Activated CD4-positive, alpha-beta T cell treated with anti-CD3 and anti-CD28 coated beads, Interleukin-2, amount 10 ng/mL, durations not matched to agents 24 days and 14 days (primary cell): ENCODE results near the gene SCN4A. TPM values are rescaled to one million over a fixed set of nuclear protein-coding genes. Genes with fewer than 3 reads are reported as not detected.

ENCODE experiments used
- DNase-seq: peaks from one replicate; pipeline ENCODE4 v3.0.0; 2022
- H3K27ac Mint-ChIP-seq: one replicate; pipeline ENCODE4 v1.8.0; 2022; ENCODE audit warnings: mild to moderate bottlenecking, mixed read lengths
- H3K27me3 Mint-ChIP-seq: one replicate; pipeline ENCODE4 v1.8.0; 2022; ENCODE audit warnings: mixed read lengths
- H3K36me3 Mint-ChIP-seq: one replicate; pipeline ENCODE4 v1.8.0; 2022; ENCODE audit warnings: low read depth, mild to moderate bottlenecking, mixed read lengths
- H3K4me1 Mint-ChIP-seq: one replicate; pipeline ENCODE4 v1.8.0; 2021; ENCODE audit warnings: mixed read lengths
- H3K4me3 Mint-ChIP-seq: one replicate; pipeline ENCODE4 v1.8.0; 2022; ENCODE audit warnings: mild to moderate bottlenecking, moderate library complexity, mixed read lengths
- H3K9me3 Mint-ChIP-seq: one replicate; pipeline ENCODE4 v1.8.0; 2021; ENCODE audit warnings: mixed read lengths
- intact Hi-C: fragments of 100-400 bp; cut with micrococcal nuclease; formaldehyde crosslinking; loops from one replicate; pipeline ENCODE4 v1.15.1; 2023
- total RNA-seq: library from RNA; stranded (reverse); gene quantifications from 2 replicates; pipeline ENCODE4 v1.2.3, GENCODE V29; 2022

Gene SCN4A
- total RNA-seq, 1 donor from 2014 or later: 0.40 TPM

DNA sequence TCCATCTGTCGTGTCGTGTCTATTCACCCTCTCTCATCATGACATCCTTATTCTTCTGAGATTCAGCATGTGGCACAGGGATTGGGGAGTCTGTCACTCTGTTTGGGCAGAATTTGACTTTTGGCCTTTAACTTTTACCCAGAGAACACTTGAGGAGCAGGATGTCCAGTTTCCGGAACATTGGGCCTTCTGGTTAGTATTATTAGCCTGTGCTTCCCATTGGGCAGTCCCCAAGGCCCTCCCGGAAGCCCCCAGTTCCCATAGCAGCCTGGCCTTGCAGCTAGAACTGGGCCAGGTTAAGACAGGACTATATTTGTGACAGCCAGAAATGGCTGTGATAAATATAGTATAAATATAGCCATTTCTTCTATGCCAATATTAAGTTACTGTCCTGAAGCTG, 9.6 kb downstream of the SCN4A start:
- Mint-ChIP-seq H3K4me1 (peaks cover 12% of the 10 kb centered on the region), H3K27me3 (peaks cover 3% of the 10 kb centered on the region), H3K9me3 (no peaks in the 10 kb centered on the region), H3K27ac (no peak overlapping the region), H3K36me3 (no peaks in the 10 kb centered on the region), H3K4me3 (no peak overlapping the region)
- DNase-seq: no peak
- intact Hi-C loops: no loop called here

DNA sequence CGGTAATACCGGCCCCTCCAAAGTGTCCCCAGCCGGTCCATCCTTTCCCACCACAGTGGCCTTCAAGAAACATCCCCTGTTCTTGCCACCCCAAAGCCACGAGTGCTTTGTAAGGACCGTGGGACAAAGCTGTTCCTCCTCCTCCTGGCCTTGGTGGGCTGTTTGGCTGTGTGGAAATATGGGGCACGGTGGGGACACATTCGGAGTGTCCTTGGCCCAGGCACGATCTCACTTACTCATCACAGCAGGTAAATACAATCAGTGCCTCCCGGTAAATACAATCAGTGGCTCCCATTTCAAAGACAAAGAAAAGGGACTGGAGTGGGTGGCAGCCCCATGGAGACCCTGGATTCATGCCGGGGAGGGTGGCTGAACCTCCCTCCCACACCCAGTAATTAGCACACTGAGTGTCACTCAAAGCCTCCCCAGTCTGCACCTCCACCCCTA, 10.4 kb downstream of the SCN4A start:
- Mint-ChIP-seq H3K4me1 (peaks cover 11% of the 10 kb centered on the region), H3K36me3 (no peaks in the 10 kb centered on the region), H3K4me3 (no peak overlapping the region), H3K27ac (no peak overlapping the region), H3K9me3 (no peaks in the 10 kb centered on the region), H3K27me3 (peaks cover 3% of the 10 kb centered on the region)
- intact Hi-C loops: no loop called here
- no peak for DNase-seq

DNA sequence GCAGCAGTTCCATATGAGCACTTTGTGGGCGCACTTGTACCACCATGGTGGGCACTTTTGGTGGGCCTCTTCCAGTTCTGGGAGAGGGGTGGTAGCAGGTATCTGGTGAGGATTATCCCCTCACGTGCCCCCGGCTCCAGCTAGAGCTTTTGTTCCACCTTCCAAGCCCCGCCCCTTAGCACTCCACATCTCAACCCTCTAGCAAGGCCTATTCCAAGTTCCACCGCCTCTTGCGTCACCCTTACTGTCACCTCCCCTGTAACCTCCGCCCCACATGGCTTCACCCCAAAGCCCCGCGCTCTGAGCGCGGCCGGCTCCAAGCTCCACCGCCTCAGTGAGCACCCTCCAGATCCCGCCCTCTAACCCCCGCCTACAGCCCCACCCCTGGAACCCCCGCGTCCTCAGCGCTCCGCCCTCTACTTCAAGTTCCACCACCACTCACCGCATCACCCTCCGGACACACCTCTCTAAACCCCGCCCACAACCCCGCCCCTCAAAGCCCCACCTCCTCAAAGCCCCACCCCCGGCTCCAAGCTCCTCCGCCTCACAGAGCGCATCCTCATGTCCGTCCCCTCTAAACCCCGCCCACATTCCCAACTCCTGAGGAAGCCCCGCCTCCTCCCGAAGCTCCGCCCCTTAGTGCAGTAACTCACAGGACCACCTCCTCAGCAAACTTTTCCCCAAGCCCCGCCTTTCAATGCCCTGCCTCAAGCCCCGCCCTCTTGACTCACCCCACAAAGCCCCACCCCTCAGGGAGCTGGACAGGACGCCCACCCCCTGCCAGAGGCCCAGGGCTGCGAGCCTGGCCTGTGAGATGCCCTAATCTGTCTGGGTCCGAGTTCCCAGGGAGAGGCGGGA, 11.1 kb downstream of the SCN4A start:
- DNase-seq: peak; percentile 80
- Mint-ChIP-seq H3K27ac (peak overlapping the region; percentile 37), H3K27me3 (peaks cover 3% of the 10 kb centered on the region), H3K36me3 (no peaks in the 10 kb centered on the region), H3K9me3 (no peaks in the 10 kb centered on the region), H3K4me3 (peak overlapping the region; percentile 74), H3K4me1 (peaks cover 5% of the 10 kb centered on the region)
- intact Hi-C loops: loop anchor here (2.0 kb wide), 1 partner anchor 15 kb away; no protein-coding TSS in a partner anchor

DNA sequence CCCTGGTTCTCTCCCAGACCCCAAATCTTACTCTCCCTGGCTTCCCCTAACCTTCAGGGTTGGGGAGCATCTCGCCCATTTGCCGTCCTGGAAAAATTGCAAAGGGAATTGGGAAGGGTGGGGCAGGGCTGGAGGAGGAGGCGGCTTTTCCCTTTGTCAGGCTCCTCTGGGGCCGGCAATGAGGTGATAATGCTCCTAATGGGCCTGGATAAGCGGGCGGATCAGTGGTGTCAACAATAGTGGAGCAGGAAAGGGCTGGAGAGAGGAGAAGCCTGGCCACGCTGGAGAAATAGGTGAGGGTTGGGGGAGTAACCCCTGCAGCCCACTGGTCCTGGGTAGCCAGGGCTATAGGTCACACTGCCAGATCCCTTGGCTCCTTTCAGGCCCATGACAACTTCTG, 12.3 kb downstream of the SCN4A start:
- Mint-ChIP-seq H3K4me1 (peaks cover 5% of the 10 kb centered on the region), H3K27ac (peak overlapping the region; percentile 45), H3K9me3 (no peaks in the 10 kb centered on the region), H3K36me3 (no peaks in the 10 kb centered on the region), H3K4me3 (no peak overlapping the region), H3K27me3 (peaks cover 3% of the 10 kb centered on the region)
- intact Hi-C loops: loop anchor here (2.0 kb wide), 1 partner anchor 14 kb away; no protein-coding TSS in a partner anchor
- no peak for DNase-seq

DNA sequence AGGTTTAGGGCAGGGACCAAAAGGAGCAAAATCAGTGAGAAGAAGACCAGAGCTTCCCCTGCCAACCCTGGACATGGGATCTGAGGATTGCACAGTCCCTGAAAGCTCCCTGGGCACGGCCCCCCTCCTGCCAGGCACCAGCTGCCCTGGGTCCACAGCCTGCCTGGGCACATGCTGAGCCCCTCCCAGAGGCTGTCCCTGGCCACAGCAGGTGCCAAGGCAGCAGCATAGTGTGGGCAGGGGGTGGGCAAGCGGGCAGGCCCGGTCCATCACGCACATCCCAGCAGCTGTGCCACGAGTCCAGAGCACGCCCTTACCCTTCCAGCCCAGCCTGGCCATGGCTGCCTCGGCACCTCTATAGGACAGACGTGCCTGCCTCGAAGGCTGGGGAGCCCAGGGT, 12.7 kb downstream of the SCN4A start:
- Mint-ChIP-seq H3K4me3 (no peak overlapping the region), H3K4me1 (peaks cover 5% of the 10 kb centered on the region), H3K27ac (no peak overlapping the region), H3K9me3 (no peaks in the 10 kb centered on the region), H3K36me3 (no peaks in the 10 kb centered on the region), H3K27me3 (peaks cover 3% of the 10 kb centered on the region)
- no peak for DNase-seq
- intact Hi-C loops: loop anchor here (2.0 kb wide), 1 partner anchor 13 kb away; no protein-coding TSS in a partner anchor

DNA sequence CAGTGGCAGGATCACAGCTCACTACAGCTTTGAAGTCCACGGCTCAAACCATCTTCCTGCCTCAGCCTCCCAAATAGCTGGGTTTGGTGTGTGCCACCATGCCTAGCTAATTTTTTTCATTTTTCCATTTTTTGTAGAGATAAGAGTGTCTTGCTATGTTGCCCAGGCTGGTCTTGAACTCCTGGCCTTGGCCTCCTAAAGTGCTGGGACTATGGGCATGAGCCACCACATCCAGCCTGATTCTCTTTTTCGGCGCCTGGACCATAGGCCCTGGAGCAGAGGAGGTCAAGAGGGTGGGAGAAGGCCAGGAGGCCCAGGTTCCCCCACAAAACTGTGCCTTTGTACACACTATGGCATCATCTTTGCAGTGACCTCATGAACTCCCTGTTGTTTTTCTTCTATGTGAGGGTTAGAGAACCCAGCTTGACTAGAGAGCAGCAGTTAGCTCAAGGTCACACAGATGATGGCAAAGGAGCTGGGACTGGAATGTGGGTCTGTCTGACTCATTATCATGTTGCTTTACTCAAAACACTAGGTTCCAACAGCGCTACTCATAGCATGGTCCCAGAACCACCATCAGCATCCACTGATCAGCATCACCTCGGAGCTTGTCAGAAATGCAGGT, 16.3 kb downstream of the SCN4A start:
- intact Hi-C loops: no loop called here
- Mint-ChIP-seq H3K27me3 (no peaks in the 10 kb centered on the region), H3K4me1 (peaks cover 19% of the 10 kb centered on the region), H3K27ac (no peak overlapping the region), H3K4me3 (no peak overlapping the region), H3K9me3 (no peaks in the 10 kb centered on the region), H3K36me3 (no peaks in the 10 kb centered on the region)
- DNase-seq: no peak

DNA sequence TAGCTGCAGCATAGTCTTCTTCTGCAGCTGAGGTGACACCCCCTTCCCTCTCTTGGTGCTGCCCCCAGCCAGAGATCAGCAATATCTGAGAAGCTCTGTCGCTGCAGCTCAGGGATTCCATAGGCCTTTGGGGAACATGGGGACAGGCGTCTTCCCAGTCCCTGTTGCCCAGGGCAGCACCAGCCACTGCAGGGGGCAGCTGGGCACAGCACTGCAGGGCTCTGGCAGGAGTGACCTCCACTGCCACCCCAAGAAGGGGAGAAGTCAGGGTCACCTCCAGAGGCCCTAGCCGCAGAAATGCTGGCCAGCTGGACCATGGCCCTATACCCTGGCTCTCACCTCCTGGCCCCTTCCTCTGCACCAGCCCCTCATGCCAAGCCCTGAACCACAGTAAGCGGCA, 16.9 kb downstream of the SCN4A start:
- peaks cover 18% of the 10 kb centered on the region for H3K4me1 Mint-ChIP-seq

DNA sequence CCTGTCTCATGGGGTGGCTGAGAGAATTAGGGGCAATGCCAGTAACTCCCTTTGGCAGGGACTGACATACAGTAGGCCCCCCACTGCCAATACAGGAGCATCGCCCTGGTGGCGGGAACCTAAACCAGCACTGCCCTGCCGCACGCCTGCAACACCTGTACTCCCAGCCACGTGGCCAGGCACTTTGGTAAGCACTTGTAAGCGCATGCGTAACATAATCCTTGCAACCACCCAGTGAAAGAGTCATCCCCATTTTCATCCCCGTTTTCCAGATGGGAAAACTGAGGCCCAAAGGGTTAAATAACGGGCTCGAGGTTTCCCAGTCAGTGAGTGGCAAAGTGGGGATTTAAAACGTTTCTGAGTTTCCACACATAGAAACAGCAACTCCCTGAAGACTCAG, 17.5 kb downstream of the SCN4A start:
- intact Hi-C loops: no loop called here
- Mint-ChIP-seq H3K4me3 (no peak overlapping the region), H3K27ac (no peak overlapping the region), H3K9me3 (no peaks in the 10 kb centered on the region), H3K4me1 (peaks cover 18% of the 10 kb centered on the region), H3K27me3 (no peaks in the 10 kb centered on the region), H3K36me3 (no peaks in the 10 kb centered on the region)
- no peak for DNase-seq

More for the DNA sequence above, 16.9 kb downstream of the SCN4A start:
- Mint-ChIP-seq H3K36me3 (no peaks in the 10 kb centered on the region), H3K4me3 (no peak overlapping the region), H3K27ac (no peak overlapping the region), H3K9me3 (no peaks in the 10 kb centered on the region), H3K27me3 (no peaks in the 10 kb centered on the region)
- no peak for DNase-seq
- intact Hi-C loops: no loop called here

DNA sequence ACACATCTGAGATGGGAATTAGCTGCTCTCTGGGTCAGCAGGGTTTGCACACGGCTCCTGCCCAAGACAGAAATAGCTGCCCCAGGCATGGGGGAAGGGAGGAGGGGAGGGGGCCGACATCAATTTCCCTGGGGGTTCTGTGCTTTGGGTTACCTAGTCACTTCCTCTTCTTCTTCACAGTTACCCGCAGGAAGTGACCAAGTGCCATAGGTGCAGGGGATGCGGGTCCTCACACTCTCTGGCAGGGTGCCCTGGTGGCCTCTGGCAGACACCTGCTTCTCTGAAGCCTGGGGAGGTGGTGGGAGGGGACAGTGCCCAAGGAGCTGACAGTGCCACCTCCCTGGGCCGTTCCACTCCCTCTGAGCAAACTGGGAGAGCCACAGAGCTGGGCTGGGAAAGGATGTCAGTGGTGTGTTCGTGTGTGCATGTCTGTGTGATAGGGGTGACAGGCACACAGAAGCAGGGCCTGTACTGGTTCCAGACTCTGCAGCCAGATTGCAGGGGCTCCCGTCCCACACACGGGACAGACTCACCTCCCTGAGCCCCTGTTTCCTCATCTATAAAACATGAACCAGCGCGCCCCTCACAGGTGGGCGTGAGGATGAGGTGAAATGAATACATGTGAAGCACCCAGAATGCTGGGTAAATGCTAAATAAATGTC, 18.2 kb downstream of the SCN4A start:
- H3K27me3 Mint-ChIP-seq: no peaks in the 10 kb centered on the region
- H3K4me1 Mint-ChIP-seq: peaks cover 18% of the 10 kb centered on the region
- H3K27ac Mint-ChIP-seq: peak overlapping the region; percentile 10
- intact Hi-C loops: no loop called here
- H3K9me3 Mint-ChIP-seq: no peaks in the 10 kb centered on the region
- H3K4me3 Mint-ChIP-seq: no peak overlapping the region
- no peaks in the 10 kb centered on the region for H3K36me3 Mint-ChIP-seq
- peak; percentile 71 for DNase-seq

DNA sequence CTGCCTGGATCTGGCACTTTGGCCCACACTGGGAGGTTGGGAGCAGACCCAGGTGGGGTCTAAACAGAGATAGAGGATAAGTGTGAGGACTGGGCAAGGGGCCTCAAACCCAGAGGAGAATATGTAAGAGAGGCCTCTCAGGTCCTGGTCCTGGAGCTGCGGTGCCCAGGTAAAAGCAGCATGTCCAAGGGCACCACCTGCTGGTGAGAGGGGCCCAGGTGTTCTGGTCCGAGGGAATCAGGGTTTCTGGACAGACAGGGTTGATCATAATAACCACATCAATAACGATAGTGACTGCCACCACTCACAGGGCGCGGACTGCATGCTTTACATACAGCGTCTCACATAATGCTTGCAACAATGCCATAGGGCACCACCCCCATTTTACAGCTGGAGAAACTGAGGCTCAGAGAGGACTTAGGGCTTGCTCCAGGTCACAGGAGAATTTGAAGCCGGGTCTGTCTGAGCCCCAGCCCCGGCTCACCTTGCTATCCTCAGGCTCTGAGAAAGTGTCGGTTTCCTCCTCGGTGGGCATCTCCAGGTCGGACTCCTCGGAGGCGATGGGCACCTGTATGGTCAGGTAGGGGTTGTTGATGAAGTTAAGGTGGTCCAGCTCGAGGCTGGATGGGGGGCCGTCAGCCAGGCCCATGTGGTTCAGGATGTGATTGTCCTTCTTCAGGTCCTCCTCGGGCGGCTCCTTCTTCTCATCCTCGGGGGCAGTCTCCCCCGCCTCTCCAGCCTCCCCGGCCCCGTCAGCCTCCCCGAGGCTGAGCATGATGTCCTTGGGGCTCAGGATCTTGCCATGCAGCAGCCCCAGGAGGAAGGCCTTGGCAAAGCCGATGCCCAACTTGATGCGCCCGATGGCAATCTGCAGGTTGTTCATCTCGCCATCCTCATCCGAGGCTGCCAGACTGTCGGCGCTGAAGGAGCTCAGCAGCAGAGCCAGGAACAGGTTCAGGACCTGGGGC, 21.5 kb downstream of the SCN4A start:
- intact Hi-C loops: no loop called here
- Mint-ChIP-seq H3K4me3 (no peak overlapping the region), H3K9me3 (no peaks in the 10 kb centered on the region), H3K27me3 (no peaks in the 10 kb centered on the region), H3K27ac (no peak overlapping the region), H3K36me3 (no peaks in the 10 kb centered on the region), H3K4me1 (peaks cover 23% of the 10 kb centered on the region)
- peak; percentile 75 for DNase-seq

DNA sequence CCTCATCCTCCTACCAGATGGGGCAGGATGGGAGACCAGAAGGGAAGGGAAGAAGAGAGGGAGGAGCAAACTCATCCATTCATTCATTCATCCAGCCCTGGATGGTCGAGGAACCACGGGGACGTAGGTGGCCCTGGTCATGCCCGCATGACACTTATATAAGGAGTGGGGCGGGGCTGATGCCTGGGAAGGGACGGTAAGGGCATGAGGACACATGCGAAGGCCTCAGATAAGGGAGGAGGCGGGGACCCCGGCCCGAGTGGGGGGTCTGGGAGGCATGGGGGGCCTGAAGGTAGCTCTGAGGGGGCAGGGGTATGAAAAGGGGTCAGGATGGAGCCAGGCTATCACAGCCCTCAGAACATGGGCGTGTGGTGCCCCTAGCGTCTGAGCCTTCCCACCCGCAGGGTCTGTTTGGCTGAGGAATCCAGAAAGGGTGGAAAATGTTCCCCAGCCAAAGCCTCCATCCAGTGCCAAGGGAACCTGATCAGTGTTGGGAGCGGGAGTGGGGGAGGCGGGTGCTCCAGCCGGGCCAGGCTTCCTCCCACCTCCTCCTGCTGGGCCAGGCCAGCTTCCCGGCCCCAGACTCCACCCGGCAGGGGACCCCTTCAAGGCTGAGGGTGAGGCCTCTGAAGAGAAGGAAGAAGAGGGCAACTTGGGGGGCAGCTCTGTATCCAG, 23.0 kb downstream of the SCN4A start:
- Mint-ChIP-seq H3K27ac (no peak overlapping the region), H3K27me3 (peaks cover 2% of the 10 kb centered on the region), H3K4me3 (no peak overlapping the region), H3K4me1 (peaks cover 23% of the 10 kb centered on the region), H3K36me3 (no peaks in the 10 kb centered on the region), H3K9me3 (no peaks in the 10 kb centered on the region)
- intact Hi-C loops: no loop called here
- no peak for DNase-seq

DNA sequence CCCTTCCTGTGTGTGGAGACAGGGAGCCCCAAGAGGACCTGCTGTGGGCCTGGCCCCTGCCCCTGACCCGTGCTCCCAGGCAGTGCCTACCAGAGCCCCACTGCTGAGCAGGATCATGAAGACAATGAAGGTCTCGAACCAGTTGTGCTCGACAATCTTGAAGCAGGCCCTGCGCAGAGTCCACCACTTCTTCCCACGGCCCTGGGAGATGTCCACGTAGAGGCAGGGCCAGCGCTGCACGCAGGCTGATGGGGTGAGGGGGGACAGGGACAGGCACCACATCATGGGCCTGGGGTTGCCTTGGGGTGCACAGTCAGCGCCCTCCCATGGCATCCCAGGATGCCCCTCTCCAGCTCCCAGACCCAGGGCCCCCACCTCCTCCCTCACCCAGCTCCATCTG, 24.2 kb downstream of the SCN4A start:
- intact Hi-C loops: no loop called here
- no peak for DNase-seq
- Mint-ChIP-seq H3K27ac (no peak overlapping the region), H3K4me1 (peaks cover 14% of the 10 kb centered on the region), H3K9me3 (no peaks in the 10 kb centered on the region), H3K36me3 (no peaks in the 10 kb centered on the region), H3K4me3 (no peak overlapping the region), H3K27me3 (peaks cover 2% of the 10 kb centered on the region)
